LNCaP clone FGC (cell line): Measurements from ENCODE around the gene SPAG9.
A peak's percentile ranks its signal among the peaks of the same experiment; 100 is the strongest.

Source experiments
- DNase-seq: peaks from one replicate; pipeline ENCODE4 v3.0.0-alpha.2; 2011; ENCODE audit warnings: low read depth
- H3K4me3 ChIP-seq: 2 replicates; pipeline ENCODE4 v1.5.1; 2011; ENCODE audit warnings: mild to moderate bottlenecking, low read depth, low read length, control low read depth
- TF ChIP-seq, protein P1 (sequence below): IDR thresholded peaks from 2 replicates; pipeline ENCODE4 v1.5.1; 2012; ENCODE audit warnings: mild to moderate bottlenecking; ENCODE audit not compliant: control insufficient read depth, insufficient read depth; ENCODE audit errors: extremely low read depth

The SPAG9 gene

DNA sequence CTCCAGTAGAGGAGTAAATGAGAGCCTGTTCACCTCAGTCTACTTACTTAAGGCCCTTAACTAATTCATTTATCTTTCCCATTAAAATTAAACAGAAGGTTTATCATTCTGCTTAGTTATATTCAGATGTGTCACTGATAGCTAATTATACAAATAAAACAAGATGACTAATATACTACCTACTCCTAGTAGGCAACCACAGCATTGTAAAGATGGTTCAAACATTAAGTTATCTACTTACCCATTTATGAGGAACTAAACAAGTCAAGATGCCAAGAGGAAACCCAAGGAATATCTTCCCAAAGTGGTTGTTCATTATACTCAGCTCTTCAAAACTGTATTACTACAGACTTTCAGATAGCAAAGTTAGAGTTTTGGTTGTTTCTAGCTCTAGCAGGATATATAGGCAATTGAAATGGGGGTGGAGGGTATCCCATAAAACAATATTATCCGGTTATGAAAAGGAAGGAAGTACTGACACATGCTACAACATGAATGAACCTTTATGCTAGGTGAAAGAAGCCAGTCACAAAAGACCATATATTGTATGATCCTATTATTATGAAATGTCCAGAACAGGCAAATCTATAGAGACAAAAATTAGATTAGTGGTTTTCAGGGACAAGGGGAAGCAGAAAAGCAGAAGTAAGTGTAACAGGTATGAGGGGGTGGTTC is 56.5 kb downstream of the SPAG9 start:
- TF ChIP-seq, protein P1, sequence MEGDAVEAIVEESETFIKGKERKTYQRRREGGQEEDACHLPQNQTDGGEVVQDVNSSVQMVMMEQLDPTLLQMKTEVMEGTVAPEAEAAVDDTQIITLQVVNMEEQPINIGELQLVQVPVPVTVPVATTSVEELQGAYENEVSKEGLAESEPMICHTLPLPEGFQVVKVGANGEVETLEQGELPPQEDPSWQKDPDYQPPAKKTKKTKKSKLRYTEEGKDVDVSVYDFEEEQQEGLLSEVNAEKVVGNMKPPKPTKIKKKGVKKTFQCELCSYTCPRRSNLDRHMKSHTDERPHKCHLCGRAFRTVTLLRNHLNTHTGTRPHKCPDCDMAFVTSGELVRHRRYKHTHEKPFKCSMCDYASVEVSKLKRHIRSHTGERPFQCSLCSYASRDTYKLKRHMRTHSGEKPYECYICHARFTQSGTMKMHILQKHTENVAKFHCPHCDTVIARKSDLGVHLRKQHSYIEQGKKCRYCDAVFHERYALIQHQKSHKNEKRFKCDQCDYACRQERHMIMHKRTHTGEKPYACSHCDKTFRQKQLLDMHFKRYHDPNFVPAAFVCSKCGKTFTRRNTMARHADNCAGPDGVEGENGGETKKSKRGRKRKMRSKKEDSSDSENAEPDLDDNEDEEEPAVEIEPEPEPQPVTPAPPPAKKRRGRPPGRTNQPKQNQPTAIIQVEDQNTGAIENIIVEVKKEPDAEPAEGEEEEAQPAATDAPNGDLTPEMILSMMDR, result no peak
- no peak overlapping the region for H3K4me3 ChIP-seq
- DNase-seq, result peak; percentile 18

DNA sequence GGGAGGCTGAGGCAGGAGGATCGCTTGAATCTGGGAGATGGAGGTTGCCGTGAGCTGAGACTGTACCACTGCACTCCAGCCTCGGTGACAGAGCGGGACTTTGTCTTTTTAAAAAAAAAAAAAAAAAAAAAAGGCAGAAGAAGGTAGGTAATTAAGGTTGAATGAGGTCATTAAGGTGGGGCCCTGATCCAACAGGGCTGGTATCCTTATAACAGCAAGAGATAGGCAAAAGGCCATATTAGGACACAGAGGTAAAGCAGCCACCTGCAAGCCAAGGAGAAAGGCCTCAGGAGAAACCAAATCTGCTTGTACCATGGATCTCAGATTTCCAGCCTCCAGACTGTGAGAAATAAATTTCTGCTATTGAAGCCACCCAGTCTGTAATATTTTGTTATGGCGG is 60.3 kb downstream of the SPAG9 start:
- H3K4me3 ChIP-seq, result no peak overlapping the region
- DNase-seq, result no peak
- TF ChIP-seq, protein P1, result no peak

DNA sequence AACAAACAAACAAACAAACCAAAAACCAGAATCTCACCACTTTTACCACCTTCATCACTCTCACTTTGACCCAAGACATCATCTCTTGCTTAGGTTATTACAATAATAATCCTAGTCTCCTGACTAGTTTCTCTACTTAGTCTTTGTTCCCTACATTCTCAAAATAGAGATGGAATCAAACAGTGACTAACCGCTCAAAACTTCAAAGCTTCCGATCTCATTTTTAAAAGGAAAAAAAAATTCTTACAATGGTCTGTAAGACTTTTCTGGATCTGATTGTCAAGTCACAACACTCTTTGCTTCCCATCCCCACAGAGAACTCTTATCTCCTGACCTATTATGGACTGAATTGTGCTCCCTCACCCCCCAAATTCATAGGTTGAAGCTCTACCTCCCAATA is 60.9 kb downstream of the SPAG9 start:
- TF ChIP-seq, protein P1, result no peak
- no peak overlapping the region for H3K4me3 ChIP-seq
- DNase-seq, result no peak

- no peak overlapping the region for H3K4me3 ChIP-seq
- DNase-seq, result no peak
- TF ChIP-seq, protein P1, result no peak
Measured at GRCh38 chr17:51057534-51057933, 63.1 kb downstream of the SPAG9 start.

DNA sequence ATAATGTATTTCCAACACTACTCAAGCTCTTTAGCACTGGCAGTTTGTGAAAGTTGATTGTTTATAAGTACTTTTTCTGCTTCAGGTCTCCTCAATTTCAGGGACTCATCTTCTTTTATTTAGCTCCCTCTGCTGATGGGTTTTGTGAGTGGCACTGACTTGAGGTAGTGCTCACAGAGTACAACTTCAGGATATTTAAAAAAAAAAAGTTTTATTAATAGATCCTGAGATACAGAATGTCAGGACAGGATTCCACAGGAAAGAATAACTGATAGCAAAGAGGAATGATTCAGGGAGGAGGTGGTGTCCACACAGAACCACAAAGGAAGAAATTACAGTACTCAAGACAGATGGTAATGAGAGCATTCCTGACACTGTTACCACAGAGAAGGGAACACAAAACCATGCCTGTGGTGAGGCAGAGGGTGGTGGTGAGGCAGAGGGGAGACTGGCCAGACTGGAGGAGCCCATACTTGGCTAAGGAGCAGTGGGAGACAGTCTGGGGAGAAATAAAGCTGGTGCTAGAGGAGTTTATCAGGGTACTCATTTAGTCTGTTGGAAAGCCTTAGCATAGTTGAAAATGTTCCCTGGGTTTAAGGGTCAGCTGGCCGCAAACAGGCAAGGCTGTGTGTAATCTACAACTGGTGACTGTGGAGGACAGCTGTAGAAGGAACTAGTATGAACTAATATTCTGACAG is 63.7 kb downstream of the SPAG9 start:
- TF ChIP-seq, protein P1, result peak; percentile 73
- H3K4me3 ChIP-seq, result no peak overlapping the region
- DNase-seq, result peak; percentile 13

- H3K4me3 ChIP-seq, result no peak overlapping the region
- TF ChIP-seq, protein P1, result no peak
- no peak for DNase-seq
Measured at GRCh38 chr17:51054748-51055147, 65.9 kb downstream of the SPAG9 start.

GRCh38 chr17:51052235-51052634 is 68.4 kb downstream of the SPAG9 start:
- no peak for DNase-seq
- TF ChIP-seq, protein P1, result no peak
- no peak overlapping the region for H3K4me3 ChIP-seq
